Activated naive CD4-positive, alpha-beta T cell treated with anti-CD3 and anti-CD28 coated beads for 36 hours (primary cell): Measurements from ENCODE around the gene SPATS2L. TPM values are rescaled to one million over a fixed set of nuclear protein-coding genes. Genes with fewer than 3 reads are reported as not detected.

Experiments
- CTCF ChIA-PET: fragments of 350-600 bp; sonication (Branson Sonifier 250); formaldehyde crosslinking; loops from one replicate; lab custom pipeline; 2021; ENCODE audit warnings: antibody characterized with exemption; lab: Charles Lee
- DNase-seq: peaks from one replicate; pipeline ENCODE4 v3.0.0-alpha.2; 2020
- H3K27ac Mint-ChIP-seq: one replicate; pipeline ENCODE4 v1.8.0; 2021; ENCODE audit warnings: mild to moderate bottlenecking, mixed read lengths
- H3K27me3 Mint-ChIP-seq: one replicate; pipeline ENCODE4 v1.8.0; 2021; ENCODE audit warnings: low read depth, mixed read lengths
- H3K36me3 Mint-ChIP-seq: one replicate; pipeline ENCODE4 v1.8.0; 2021; ENCODE audit warnings: low read depth, mixed read lengths
- H3K4me1 Mint-ChIP-seq: one replicate; pipeline ENCODE4 v1.8.0; 2021; ENCODE audit warnings: low read depth, mixed read lengths
- H3K4me3 Mint-ChIP-seq: one replicate; pipeline ENCODE4 v1.8.0; 2021; ENCODE audit warnings: mild to moderate bottlenecking, moderate library complexity, mixed read lengths
- H3K9me3 Mint-ChIP-seq: one replicate; pipeline ENCODE4 v1.8.0; 2021; ENCODE audit warnings: mixed read lengths
- intact Hi-C: fragments of 100-400 bp; cut with micrococcal nuclease; formaldehyde crosslinking; loops from one replicate; pipeline ENCODE4 v1.15.1; 2023
- total RNA-seq, 2 experiments: library from RNA; stranded (reverse); gene quantifications; one replicate each; pipeline ENCODE4 v1.2.3, GENCODE V29; 2021

The SPATS2L gene
- total RNA-seq, 2 experiments from 2014 or later = 8.9 to 10.9 TPM

DNA sequence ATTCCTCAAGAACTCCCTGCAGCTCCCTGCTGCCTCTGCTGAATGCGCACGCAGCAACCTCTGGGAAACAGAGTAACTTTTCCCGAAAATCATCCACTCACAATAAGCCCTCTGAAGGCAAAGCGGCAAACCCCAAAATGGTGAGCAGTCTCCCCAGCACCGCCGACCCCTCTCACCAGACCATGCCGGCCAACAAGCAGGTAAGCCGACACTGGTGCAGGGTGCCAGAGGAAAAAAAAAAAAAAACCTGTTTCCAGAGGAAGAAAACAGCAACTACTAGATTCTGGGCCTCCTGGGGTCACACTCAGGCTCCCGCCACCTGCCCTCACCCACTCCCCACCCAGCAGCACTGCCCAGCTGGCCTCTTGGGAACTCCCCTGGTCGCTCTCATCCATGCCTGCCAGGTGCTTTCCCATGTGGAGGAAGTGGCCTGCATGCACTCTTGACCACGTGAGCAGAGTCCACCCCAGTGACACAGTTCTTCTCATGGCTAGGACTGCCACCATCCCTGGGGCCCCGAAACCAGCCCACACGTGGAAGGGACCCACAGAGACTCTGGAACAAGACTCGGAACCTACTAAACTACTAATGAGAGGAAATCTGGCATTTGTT lies 166.5 kb downstream of the SPATS2L start:
- H3K27ac Mint-ChIP-seq = no peak overlapping the region
- no peaks in the 10 kb centered on the region for H3K27me3 Mint-ChIP-seq
- CTCF ChIA-PET = interaction anchor here (0.6 to 3.7 kb wide), 7 partner anchors 8 to 488 kb away, joined by 3 to 23 read pairs (median 9); partner anchors contain the start of genes SGO2 and SPATS2L
- no peak for DNase-seq
- intact Hi-C loops = loop anchor here (5.0 to 10.0 kb wide), 2 partner anchors 241 to 768 kb away; no protein-coding TSS in a partner anchor
- H3K36me3 Mint-ChIP-seq = peaks cover 2% of the 10 kb centered on the region
- H3K9me3 Mint-ChIP-seq = no peaks in the 10 kb centered on the region
- H3K4me1 Mint-ChIP-seq = peaks cover 23% of the 10 kb centered on the region
- H3K4me3 Mint-ChIP-seq = no peak overlapping the region

DNA sequence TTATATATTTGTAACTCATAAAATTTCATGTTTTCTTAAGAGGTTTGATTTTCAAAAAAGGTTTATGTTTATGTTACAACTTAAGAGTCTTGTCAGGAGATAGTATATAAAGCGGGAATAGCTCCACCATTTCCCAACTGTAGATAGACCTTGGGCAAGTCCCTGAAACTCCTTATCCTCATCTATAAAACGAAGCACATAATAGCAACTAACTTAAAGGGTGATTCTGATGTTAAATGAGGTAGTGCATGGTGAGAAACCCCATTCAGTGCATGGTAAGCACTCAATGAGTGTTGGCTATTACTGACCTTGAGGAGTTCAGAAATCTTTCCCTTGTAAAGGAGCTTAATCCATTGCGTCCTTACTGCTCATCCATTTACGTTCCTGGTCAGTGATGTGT lies 169.3 kb downstream of the SPATS2L start:
- peaks cover 7% of the 10 kb centered on the region for H3K4me1 Mint-ChIP-seq
- intact Hi-C loops = loop anchor here (10.0 kb wide), 1 partner anchor 771 kb away; no protein-coding TSS in a partner anchor
- peaks cover 2% of the 10 kb centered on the region for H3K36me3 Mint-ChIP-seq
- DNase-seq = no peak
- CTCF ChIA-PET = interaction anchor here (0.8 to 2.6 kb wide), 3 partner anchors 10 to 491 kb away, joined by 3 to 12 read pairs (median 4); no protein-coding TSS in a partner anchor
- no peak overlapping the region for H3K4me3 Mint-ChIP-seq
- no peaks in the 10 kb centered on the region for H3K9me3 Mint-ChIP-seq
- H3K27ac Mint-ChIP-seq = no peak overlapping the region
- H3K27me3 Mint-ChIP-seq = no peaks in the 10 kb centered on the region

DNA sequence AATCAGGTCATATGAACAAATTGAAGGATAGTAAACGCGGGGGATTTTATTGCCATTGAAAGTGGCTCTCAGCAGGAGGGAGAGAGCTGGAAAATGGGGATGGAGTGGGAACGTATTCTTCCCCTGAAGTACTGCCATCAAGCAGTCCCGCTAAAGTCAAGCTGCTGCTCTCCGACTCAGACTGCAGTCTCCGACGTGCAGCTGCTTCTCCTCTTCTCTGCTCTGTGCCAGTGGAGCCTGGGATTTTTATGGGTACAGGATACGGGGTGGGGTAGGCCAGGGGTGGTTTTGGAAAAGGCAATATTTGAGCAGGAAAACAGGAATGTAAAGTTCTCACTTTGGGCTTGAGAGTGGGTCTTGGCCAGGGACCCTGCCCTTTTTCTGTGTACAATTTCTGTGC lies 170.3 kb downstream of the SPATS2L start:
- no peak overlapping the region for H3K27ac Mint-ChIP-seq
- no peak for DNase-seq
- H3K4me3 Mint-ChIP-seq = no peak overlapping the region
- no peaks in the 10 kb centered on the region for H3K27me3 Mint-ChIP-seq
- peaks cover 2% of the 10 kb centered on the region for H3K4me1 Mint-ChIP-seq
- CTCF ChIA-PET = interaction anchor here (0.6 to 2.6 kb wide), 3 partner anchors 9 to 492 kb away, joined by 3 to 12 read pairs (median 3); partner anchors contain the start of gene SPATS2L
- H3K9me3 Mint-ChIP-seq = no peaks in the 10 kb centered on the region
- peaks cover 2% of the 10 kb centered on the region for H3K36me3 Mint-ChIP-seq
- intact Hi-C loops = loop anchor here (10.0 kb wide), 1 partner anchor 772 kb away; no protein-coding TSS in a partner anchor

DNA sequence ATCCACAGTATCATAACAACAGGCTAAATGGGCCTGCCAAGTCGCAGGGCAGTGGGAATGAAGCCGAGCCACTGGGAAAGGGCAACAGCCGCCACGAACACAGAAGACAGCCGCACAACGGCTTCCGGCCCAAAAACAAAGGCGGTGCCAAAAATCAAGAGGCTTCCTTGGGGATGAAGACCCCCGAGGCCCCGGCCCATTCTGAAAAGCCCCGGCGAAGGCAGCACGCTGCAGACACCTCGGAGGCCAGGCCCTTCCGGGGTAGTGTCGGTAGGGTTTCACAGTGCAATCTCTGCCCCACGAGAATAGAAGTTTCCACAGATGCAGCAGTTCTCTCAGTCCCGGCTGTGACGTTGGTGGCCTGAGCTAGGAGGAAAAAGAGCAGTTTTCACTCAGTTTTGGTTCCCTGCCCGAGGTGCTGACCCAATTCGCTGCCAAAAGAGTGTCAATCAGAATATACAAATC lies 171.2 kb downstream of the SPATS2L start:
- H3K9me3 Mint-ChIP-seq = no peaks in the 10 kb centered on the region

DNA sequence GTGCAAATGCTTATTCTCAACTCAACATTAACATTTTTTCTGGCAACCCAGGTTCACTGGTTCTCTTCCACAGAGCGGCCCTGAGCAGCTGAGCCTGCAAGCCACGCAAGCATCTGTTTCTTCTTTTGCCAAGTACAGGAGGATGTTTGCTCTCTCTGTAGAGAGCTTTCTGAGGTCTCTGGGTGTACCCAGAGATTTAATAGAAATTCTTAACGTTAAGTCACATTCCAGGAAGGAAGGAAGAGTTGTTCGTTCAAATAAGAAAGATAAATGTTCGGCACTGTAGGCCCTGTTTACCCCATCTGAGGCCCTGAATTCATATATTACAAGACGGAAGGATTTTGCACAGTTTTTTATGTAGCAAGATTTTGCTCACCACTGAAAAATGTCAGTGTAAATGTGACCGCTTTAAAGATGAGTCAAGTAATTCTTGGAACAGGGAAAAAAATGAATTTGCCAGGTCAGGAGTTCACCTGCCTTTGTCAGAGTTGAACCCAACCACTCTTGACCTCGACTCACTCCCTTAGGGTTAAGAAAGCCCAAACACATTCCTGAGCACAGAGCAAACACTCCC lies 173.3 kb downstream of the SPATS2L start:
- Mint-ChIP-seq H3K27ac (no peak overlapping the region), H3K9me3 (no peaks in the 10 kb centered on the region), H3K27me3 (no peaks in the 10 kb centered on the region), H3K4me1 (peaks cover 2% of the 10 kb centered on the region), H3K4me3 (no peak overlapping the region), H3K36me3 (no peaks in the 10 kb centered on the region)
- no peak for DNase-seq
- CTCF ChIA-PET = interaction anchor here (0.7 to 5.1 kb wide), 7 partner anchors 9 to 507 kb away, joined by 3 to 43 read pairs (median 11); partner anchors contain the start of gene KCTD18
- intact Hi-C loops = loop anchor here (10.0 kb wide), 1 partner anchor 775 kb away; no protein-coding TSS in a partner anchor

More for the DNA sequence above, 171.2 kb downstream of the SPATS2L start:
- H3K4me3 Mint-ChIP-seq = no peak overlapping the region
- CTCF ChIA-PET = interaction anchor here (0.8 to 2.6 kb wide), 4 partner anchors 194 to 494 kb away, joined by 3 to 12 read pairs (median 4); no protein-coding TSS in a partner anchor
- peaks cover 2% of the 10 kb centered on the region for H3K36me3 Mint-ChIP-seq
- H3K27ac Mint-ChIP-seq = no peak overlapping the region
- intact Hi-C loops = loop anchor here (10.0 kb wide), 1 partner anchor 773 kb away; no protein-coding TSS in a partner anchor
- H3K27me3 Mint-ChIP-seq = no peaks in the 10 kb centered on the region
- H3K4me1 Mint-ChIP-seq = peaks cover 2% of the 10 kb centered on the region
- DNase-seq = no peak

DNA sequence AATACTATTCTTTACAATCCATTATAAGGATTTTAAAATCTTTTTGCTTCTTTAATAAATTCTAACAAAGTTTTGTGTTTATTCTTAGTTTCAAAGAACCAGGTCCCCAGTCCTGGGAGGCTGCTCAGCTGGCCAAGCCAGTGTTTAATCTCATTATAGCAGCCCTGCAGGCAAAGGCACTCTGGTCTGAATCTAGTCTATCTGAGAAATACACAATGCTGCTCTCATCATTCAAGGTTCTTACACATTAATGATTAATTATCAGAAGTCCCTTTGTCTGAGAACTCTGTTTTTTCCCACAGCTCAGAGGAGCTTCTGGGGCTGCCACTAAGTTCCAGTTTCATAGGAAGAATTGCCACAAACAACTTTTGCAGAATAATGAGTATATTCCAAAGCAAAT lies 175.7 kb downstream of the SPATS2L start:
- DNase-seq = no peak
- peaks cover 2% of the 10 kb centered on the region for H3K4me1 Mint-ChIP-seq
- H3K27me3 Mint-ChIP-seq = no peaks in the 10 kb centered on the region
- CTCF ChIA-PET = interaction anchor here (0.7 to 5.1 kb wide), 16 partner anchors 11 to 513 kb away, joined by 3 to 43 read pairs (median 6); no protein-coding TSS in a partner anchor
- intact Hi-C loops = no loop called here
- no peak overlapping the region for H3K27ac Mint-ChIP-seq
- no peaks in the 10 kb centered on the region for H3K36me3 Mint-ChIP-seq
- H3K4me3 Mint-ChIP-seq = no peak overlapping the region
- H3K9me3 Mint-ChIP-seq = no peaks in the 10 kb centered on the region

DNA sequence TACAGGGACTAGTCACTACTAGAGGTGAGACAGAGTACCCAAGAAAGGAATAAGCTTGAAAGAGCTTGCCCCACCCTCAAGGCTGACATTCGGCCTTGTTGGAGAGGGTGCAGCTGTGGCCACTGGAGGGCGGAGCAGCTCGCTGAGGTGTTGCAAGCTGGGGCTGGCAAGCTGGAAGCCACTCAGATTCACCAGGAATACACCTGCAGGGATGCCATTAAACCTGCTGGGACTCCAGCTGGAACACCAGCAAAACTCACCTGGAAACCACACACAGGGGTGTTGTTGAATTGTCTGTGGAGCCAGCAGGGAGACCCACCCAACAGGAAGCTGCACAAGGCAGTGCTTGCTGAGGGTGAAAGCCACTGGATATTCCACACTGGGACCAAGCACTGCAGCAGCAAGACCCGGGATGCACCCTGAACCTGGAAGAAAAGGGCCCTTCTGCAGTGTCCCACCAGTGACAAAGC lies 177.3 kb downstream of the SPATS2L start:
- H3K9me3 Mint-ChIP-seq = no peaks in the 10 kb centered on the region
- no peaks in the 10 kb centered on the region for H3K27me3 Mint-ChIP-seq
- DNase-seq = peak; percentile 67
- peaks cover 2% of the 10 kb centered on the region for H3K4me1 Mint-ChIP-seq
- CTCF ChIA-PET = interaction anchor here (0.6 to 5.1 kb wide), 23 partner anchors 10 to 510 kb away, joined by 3 to 43 read pairs (median 5); partner anchors contain the start of gene SGO2
- intact Hi-C loops = loop anchor here (1.0 kb wide), 2 partner anchors 220 to 252 kb away; no protein-coding TSS in a partner anchor
- no peaks in the 10 kb centered on the region for H3K36me3 Mint-ChIP-seq
- H3K27ac Mint-ChIP-seq = no peak overlapping the region
- H3K4me3 Mint-ChIP-seq = no peak overlapping the region

DNA sequence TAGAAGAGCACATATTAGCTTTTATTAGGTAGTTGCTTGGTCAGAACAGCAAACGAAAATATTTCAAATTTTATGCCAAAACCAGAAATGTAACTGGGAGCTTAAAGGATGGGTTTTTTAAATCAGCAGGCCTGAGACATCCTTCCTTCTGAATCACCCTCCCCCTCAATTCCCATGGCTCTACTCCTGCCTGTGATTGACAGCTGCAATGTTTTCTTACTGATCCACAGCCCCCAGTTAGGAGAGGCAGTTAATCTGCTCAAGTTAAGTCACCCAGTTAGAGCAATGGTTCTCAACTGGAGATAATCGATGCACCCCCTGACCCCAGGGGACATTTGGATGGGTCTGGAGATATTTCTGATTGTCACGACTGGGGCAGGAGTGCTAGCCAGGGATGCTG lies 178.4 kb downstream of the SPATS2L start:
- no peaks in the 10 kb centered on the region for H3K27me3 Mint-ChIP-seq
- H3K36me3 Mint-ChIP-seq = peaks cover 4% of the 10 kb centered on the region
- intact Hi-C loops = no loop called here

DNA sequence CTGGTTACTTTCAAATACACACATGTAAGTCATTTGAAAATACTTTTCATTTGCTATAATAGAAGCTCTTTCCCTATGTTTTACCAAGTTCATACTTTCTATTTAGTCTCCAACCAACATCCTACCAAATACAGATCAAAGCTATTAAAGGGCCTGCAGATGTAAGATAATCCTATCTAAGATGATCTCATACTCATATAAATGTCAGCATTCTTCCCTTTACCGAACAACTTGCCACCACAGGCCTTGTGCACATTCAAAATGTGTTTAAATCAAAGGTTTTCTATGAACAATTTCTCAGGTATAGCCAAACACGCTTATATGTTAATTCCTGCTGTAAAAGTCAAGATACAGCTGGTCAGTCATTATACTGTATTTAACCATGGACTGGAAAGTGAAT lies 180.0 kb downstream of the SPATS2L start:
- intact Hi-C loops = no loop called here
- CTCF ChIA-PET = interaction anchor here (0.6 to 4.2 kb wide), 7 partner anchors 10 to 506 kb away, joined by 3 to 23 read pairs (median 4); no protein-coding TSS in a partner anchor
- H3K27me3 Mint-ChIP-seq = no peaks in the 10 kb centered on the region
- H3K4me1 Mint-ChIP-seq = no peaks in the 10 kb centered on the region
- no peaks in the 10 kb centered on the region for H3K9me3 Mint-ChIP-seq
- H3K36me3 Mint-ChIP-seq = peaks cover 15% of the 10 kb centered on the region
- H3K4me3 Mint-ChIP-seq = no peak overlapping the region
- H3K27ac Mint-ChIP-seq = no peak overlapping the region
- no peak for DNase-seq

More for the DNA sequence above, 178.4 kb downstream of the SPATS2L start:
- H3K4me1 Mint-ChIP-seq = peaks cover 2% of the 10 kb centered on the region
- H3K9me3 Mint-ChIP-seq = no peaks in the 10 kb centered on the region
- H3K27ac Mint-ChIP-seq = no peak overlapping the region
- H3K4me3 Mint-ChIP-seq = no peak overlapping the region
- CTCF ChIA-PET = interaction anchor here (0.6 to 5.1 kb wide), 14 partner anchors 9 to 638 kb away, joined by 3 to 43 read pairs (median 6); partner anchors contain the start of gene SGO2
- DNase-seq = no peak

DNA sequence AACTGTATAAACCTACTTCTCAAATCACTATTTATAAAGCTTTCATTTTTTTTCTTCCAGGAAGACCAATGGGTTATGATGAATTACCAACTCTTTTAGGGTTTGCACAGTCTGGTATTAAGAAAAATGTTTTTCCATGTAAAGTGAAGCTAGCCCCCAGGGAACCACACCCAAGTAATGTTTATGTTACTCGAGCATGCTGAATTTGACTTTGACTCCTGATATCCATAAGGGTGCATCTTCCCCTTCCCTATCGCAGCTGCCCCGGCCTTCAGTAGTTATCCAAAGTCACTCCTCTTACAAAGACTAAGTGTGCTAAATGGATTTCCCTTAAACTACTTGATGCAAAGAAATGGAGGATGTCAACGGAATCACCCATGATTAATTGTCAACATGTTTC lies 181.7 kb downstream of the SPATS2L start:
- Mint-ChIP-seq H3K9me3 (no peaks in the 10 kb centered on the region), H3K4me1 (no peaks in the 10 kb centered on the region), H3K27me3 (no peaks in the 10 kb centered on the region), H3K27ac (no peak overlapping the region), H3K4me3 (no peak overlapping the region), H3K36me3 (peaks cover 22% of the 10 kb centered on the region)
- CTCF ChIA-PET = no interaction called here
- DNase-seq = no peak
- intact Hi-C loops = no loop called here

DNA sequence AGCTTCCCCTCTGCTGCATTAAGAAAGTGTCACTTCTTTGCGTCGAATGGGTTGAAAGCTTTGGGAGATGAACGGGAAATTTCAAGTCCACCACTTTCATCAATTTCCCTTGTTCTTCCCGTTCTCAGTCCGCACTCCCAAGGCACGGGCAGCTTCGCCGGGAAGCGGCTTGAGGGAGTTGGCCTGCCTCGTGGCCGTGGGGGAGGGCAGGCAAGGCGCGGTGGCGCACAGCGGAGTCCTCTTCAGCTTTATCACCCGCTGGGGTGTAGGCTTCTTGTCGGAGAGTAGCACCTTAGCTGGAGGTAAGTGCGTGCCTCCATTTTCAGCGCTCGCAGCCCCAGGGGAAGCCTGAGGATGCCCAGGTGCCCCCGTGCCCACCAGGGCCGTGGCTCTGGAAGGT lies 183.5 kb downstream of the SPATS2L start:
- peaks cover 22% of the 10 kb centered on the region for H3K36me3 Mint-ChIP-seq
- intact Hi-C loops = no loop called here
- H3K27me3 Mint-ChIP-seq = no peaks in the 10 kb centered on the region
- no peaks in the 10 kb centered on the region for H3K9me3 Mint-ChIP-seq
- no peaks in the 10 kb centered on the region for H3K4me1 Mint-ChIP-seq
- H3K4me3 Mint-ChIP-seq = no peak overlapping the region
- DNase-seq = no peak
- no peak overlapping the region for H3K27ac Mint-ChIP-seq
- CTCF ChIA-PET = no interaction called here

DNA sequence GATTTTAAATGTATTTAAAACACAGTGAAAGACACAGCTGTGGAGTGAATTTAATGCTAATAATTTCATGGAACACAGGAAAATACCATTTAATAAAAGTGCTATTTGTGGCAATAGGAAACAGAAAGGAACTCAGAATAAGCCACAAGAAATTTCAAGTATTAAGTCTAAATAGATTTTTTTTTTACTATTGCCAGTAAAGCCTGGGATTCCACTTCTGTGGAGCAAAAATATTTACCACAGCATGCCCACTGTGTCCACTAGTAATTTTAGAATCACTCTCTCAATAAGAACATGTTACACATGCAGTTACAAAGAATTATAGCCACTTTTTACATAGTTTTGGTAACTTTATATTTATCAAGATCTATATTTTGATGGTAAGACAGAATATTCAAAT lies 186.2 kb downstream of the SPATS2L start:
- H3K27me3 Mint-ChIP-seq = no peaks in the 10 kb centered on the region
- intact Hi-C loops = no loop called here
- H3K27ac Mint-ChIP-seq = no peak overlapping the region
- no peak overlapping the region for H3K4me3 Mint-ChIP-seq
- no peaks in the 10 kb centered on the region for H3K9me3 Mint-ChIP-seq
- CTCF ChIA-PET = interaction anchor here (2.1 to 2.2 kb wide), 2 partner anchors 9 to 11 kb away, joined by 10 to 18 read pairs; no protein-coding TSS in a partner anchor
- no peak for DNase-seq
- no peaks in the 10 kb centered on the region for H3K4me1 Mint-ChIP-seq
- peaks cover 23% of the 10 kb centered on the region for H3K36me3 Mint-ChIP-seq
